ENCODE measurements around the gene SLC13A5.

DNA sequence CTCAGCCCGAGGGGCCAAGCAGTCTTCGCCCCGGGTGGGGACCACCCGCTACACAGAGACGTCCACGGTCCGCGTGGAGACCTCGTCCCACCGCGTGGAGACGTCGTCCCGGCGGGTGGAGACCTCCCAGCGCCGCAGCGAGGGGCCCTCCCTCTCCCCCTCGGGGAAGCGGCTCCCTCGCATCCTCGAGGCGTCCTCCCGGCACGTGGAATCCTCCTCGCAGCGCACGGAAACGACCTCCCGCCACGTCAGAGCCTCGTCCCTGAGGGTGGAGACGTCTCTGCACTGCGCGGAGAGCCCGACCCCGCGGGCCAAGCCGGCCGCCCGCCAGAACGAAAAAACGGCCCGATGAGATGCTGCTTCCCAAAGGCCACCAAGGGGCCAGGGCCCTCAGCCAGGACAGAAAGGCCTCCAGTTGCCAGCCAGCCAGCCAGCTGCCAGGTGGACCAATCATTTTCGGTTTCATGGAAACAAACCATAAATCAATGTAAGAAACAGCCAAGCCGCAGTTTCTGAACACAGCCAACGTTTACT, 61.2 kb downstream of the SLC13A5 start:
- TF ChIP-seq POLR2A (IDR thresholded peaks at IDR 0.05; ENCODE audit: low read length) (no peak), GATA1 (IDR thresholded peaks at IDR 0.05; ENCODE audit: low read depth, low read length) (no peak)

All from erythroblast (primary cell).